Measurements from ENCODE around the gene BBS1.

The BBS1 gene

DNA sequence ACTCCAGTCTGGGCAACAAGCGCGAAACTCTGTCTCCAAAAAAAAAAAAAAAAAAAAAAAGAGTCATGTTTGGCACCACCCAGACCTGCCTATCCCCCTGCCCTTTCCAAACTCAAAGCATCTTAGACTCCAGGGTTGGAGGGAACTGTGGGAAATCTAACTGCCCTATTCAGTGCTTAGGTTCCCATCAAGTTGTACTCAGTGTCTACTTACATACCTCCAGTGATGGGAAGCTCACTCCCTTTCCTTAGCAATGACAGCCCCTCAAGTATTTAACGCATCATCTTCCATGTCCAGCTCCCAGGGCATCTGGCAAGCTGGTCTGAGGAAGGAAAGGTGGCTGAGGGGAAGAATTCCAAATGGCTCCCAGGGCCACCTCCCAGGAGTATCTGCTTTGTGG lies 39.3 kb downstream of the BBS1 start:
- DNase-seq (ENCODE audit: low read depth in 2 of 2): no peak

DNA sequence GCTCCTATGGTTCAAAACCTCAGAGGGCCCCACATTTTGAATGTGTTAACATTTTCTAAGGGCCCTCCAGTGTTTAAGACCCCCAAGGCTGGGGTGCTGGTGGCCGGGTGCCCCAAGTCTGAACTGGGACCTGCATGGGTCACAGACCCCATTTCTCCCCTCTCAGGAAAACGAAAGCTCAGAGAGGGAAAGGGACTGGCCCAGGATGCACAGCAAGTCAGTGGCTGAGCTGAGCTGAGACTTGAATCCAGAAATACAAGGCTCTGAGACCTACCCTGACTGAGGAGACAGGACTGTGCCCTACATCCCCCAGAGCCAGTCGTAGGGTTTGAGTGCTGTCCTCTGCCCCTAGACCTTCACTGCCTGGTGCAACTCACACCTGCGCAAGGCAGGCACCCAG lies 40.5 kb downstream of the BBS1 start:
- no peak for DNase-seq (ENCODE audit: low read depth in 2 of 2)

DNA sequence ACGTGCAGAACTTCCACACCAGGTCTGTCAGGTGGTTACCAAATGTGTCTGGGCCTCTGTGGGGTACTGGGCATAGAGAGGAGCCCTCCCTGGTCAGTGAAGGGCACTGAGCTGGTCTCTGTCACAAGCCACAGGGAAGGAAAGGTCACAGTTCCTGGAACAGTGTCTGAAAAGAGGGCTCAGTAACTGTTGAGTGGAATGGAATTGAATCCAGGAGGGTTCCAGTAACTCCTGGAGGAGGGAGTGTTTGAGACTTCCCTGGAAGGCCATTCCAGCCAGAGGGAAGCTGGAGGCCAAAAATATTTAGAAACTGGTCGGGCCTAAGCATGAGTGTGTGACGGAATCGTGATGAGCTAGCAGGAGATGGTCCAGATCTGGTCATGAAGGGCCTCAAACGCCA lies 44.2 kb downstream of the BBS1 start:
- no peak for DNase-seq (ENCODE audit: low read depth in 2 of 2)

DNA sequence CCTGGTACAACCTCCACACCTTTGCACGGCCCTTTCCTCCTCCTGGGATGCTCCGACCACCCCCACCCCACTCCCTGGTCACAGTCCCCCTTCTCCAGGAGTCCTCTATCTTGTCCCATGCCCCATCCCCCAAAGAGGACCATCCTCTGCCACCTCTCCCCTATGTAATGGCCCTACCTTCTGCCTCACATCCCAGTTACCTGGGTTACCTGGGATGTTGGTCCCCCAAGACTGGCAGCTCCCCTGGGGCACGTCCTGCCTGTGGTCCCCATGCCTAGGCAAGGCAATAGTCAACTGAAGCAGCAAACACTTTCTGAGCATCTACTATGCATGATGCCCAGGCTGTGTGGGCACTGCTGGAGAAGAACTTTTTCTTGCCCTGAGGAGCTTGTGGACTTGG lies 45.0 kb downstream of the BBS1 start:
- no peak for DNase-seq (ENCODE audit: low read depth in 2 of 2)

DNA sequence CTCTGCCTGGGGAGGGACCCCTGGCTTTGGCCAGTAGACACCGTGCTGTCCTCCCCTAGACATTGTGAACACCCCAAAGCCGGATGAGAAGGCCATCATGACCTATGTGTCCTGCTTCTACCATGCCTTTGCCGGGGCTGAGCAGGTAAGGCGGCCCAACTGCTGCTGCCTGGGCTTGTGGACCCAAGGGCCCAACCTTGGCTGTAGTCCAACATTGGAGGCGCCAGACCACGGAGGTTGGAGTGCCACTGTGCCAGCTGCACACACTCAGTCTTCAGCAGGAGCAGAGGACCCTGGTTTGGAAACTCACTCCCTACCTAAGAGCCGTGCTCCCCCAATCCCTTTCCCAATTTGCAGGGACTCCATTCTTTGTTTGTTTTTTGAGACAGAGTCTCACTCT lies 45.7 kb downstream of the BBS1 start:
- no peak for DNase-seq (ENCODE audit: low read depth in 2 of 2)

DNA sequence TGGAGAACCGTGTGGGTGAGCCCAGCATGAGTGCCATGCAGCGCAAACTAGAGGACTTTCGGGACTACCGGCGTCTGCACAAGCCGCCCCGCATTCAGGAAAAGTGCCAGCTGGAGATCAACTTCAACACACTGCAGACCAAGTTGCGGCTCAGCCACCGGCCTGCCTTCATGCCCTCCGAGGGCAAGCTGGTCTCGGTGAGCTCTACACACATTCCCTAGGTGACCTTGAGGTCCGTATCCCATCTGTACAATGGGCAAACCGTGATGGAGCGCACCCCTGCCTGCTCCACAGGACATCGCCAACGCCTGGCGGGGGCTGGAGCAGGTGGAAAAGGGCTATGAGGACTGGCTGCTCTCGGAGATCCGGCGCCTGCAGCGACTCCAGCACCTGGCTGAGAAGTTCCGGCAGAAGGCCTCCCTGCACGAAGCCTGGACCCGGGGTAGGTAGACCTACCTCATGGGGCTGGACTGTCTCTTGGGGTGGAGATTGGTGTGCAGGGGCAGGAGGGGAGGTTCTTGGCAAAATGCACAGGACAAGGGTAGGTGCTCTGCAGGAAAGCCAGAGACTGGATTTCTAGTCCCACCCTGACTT lies 47.4 kb downstream of the BBS1 start:
- no peak for DNase-seq (ENCODE audit: low read depth in 2 of 2)

DNA sequence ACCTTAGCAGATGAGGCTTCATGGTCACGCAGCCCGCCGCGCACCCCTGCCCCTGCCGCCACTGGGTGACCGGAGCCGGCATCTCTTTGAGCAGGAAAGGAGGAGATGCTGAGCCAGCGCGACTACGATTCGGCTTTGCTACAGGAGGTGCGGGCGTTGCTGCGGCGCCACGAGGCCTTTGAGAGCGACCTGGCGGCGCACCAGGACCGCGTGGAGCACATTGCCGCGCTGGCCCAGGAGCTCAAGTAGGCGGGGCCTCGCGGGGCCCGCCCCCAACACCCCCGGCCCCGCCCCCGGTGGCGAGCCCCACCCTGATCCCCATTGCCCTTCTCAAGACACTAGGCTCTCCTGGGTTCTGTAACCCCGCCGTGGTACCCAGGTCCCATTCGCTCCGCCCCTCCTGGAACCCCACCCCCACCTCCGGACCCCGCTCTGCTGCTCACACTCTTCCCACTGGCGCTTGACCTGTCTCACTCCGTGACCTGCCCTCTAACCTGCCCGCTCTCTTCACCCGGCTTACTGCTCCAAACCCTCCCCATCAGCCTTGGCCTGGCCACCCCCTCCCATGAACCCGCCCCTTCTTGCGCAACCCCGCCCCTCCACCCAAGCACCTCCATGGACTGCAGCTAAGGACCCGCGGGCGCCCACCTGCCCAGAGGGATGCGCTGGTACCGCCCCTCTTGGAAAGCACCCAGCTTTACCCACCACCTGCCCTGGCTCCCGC lies 48.9 kb downstream of the BBS1 start:
- peak in 1 of 2 donors; percentile 24 for DNase-seq (ENCODE audit: low read depth in 2 of 2)

DNA sequence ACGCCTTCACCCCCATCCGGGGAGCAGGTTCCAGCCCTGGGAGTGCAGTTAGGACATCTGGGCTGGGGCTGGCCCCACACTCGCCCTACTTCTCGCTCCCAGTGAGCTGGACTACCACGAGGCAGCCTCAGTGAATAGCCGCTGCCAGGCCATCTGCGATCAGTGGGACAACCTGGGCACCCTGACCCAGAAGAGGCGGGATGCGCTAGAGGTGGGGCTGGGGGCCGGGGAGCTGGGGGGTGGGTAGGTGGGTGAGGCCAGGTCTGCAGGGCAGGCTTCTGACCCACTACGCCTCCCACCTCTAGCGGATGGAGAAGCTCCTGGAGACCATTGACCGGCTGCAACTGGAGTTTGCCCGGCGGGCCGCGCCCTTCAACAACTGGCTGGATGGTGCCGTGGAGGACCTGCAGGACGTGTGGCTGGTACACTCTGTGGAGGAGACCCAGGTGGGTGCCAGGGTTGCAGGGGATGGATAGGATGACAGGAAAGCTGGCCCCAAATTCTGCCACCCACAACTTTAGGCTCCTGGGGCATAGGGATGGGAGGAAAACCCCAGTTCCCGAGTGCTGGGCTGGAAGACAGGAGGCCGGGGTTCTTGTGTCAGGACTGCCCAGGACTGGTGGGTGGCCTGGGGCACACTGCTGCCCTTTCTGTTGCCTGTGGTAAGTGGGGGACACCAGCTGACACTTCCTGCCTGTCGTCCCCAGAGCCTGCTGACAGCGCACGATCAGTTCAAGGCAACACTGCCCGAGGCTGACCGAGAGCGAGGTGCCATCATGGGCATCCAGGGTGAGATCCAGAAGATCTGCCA lies 49.6 kb downstream of the BBS1 start:
- no peak for DNase-seq (ENCODE audit: low read depth in 2 of 2)

DNA sequence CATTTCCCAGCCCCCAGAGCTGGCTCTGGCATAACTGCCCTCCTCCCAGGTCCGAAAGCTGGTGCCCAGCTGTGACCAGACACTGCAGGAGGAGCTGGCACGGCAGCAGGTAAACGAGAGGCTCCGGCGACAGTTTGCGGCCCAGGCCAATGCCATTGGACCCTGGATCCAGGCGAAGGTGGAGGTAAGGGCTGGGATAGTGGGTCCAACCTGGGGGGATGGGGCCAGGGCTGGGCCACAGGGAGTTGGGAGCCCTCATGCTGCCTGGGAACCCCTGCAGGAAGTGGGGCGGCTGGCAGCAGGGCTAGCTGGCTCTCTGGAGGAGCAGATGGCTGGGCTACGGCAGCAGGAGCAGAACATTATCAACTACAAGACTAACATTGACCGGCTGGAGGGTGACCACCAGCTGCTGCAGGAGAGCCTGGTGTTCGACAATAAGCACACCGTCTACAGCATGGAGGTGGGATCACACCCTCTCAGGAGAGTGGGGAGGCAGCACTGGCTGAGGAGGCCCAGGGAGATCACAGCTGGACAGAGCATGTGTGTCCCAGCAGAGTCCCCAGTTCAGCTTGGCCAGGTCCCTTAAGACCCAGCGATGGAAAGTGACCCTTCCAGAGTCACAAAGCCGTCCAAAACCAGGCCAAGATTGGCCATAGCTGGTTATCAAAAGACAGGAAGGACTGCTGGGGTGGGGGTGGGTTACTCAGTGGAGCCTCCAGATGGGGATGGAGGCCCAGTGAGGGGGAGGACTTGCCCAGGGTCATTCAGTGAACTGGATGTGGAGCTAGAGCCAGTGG lies 50.9 kb downstream of the BBS1 start:
- no peak for DNase-seq (ENCODE audit: low read depth in 2 of 2)

DNA sequence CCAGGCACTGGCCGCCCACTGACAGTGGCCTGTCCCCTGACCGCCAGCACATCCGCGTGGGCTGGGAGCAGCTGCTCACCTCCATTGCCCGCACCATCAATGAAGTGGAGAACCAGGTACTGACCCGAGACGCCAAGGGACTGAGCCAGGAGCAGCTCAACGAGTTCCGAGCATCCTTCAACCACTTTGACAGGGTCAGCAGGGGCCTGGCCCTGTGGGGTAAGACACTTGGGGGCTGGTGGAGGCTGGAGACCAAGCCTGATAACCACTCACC lies 51.5 kb downstream of the BBS1 start:
- no peak for DNase-seq (ENCODE audit: low read depth in 2 of 2)

DNA sequence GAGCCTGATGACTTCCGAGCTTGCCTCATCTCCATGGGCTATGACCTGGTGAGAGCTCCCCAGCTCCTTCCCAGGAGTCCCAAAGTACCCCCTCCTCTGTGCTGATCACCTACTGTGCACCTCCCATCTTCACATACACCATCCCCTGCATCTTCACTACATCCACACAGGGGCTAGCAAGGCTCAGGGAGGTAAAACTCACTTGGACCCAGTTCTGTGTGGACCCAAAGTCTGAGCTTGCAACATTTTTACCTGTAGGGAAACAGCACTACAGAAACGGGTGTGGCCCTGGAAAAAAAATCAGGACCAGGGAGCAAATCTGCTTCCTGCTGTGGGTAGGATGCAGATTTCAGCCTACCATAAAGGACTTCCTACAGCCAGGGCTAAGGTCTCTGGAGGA lies 51.8 kb downstream of the BBS1 start:
- DNase-seq (ENCODE audit: low read depth in 2 of 2): no peak

DNA sequence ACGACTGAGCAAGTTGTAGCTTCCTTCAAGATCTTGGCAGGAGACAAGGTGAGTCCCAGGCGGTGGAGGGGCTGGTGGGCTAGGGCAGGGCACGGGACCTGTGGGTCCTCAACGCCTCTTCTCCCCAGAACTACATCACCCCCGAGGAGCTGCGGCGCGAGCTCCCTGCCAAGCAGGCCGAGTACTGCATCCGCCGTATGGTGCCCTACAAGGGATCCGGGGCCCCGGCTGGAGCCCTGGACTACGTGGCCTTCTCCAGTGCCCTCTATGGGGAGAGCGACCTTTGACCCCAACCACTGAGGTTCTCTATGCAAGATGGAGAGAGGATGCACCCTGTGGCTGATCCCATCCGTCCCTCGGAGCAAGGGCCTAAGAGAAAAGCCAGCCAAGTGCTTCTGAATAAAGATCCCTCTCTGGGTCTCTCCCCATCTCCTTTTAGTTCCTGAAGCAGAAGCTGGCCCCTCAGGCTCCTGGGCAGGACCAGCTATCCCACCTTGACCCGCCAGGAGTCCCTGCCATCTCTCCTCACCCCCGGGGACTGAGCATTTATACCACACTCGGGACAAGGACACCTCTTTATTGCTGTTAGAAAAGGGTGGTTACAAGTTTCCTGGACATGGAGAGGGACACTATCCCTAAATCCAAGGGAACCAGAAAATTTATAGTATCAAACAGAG lies 52.6 kb downstream of the BBS1 start:
- DNase-seq (ENCODE audit: low read depth in 2 of 2): no peak

DNA sequence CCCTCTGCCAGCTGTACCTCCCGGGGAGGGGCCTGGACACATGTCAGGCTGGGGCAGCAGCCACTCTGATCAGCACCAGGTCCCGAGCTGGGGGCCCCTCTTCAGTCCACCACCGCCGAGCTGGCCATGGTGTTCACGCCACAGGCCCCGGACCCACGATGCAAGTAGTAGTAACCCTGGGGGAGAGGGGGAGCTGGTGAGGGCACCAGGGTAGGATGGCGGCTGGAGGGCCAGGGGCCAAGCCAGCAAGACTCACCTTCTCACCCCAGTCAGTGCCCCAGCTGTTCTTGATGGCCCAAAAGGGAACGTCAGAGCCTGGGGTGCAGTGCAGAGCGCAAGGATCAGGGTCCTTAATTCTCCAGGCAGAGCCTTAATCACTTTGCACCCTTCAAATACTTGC lies 53.4 kb downstream of the BBS1 start:
- no peak for DNase-seq (ENCODE audit: low read depth in 2 of 2)

DNA sequence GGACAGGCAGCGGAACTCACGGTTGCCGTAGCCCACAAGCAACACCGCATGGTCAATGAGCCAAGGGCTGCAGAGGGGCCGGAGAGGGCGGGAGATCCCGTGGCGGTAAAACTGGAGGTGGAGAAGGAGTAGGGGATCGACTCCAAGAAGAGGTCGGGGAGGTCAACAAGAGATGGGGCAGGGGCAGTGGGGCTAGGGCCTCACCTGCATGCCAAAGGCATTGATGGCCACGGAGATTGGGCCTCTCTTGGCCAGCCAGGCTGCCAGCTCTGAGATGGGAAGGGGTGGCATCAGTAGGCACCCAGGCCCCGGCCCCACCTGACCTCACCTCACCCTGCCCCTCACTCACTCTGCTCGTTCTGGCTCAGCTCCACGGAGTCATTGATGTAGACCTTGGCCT lies 54.1 kb downstream of the BBS1 start:
- no peak for DNase-seq (ENCODE audit: low read depth in 2 of 2)

DNA sequence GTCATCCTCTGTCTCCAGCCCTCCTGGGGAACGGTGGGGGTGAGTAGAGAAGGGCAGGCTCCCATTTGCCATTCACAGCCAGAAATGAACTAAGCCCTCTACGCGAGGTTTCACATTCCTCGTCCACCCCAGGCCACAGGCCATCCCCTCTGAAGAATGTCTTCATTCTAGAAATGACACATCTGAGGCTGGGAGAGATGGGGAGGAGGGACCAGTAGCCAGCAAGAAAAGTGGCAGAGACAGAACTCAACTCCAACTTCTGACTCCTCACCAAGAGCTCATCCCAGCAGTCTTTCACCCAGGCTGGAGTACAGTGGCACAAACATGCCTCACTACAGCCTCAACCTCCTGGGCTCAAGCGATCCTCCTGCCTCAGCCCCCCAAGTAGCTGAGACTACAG lies 54.5 kb downstream of the BBS1 start:
- no peak for DNase-seq (ENCODE audit: low read depth in 2 of 2)

DNA sequence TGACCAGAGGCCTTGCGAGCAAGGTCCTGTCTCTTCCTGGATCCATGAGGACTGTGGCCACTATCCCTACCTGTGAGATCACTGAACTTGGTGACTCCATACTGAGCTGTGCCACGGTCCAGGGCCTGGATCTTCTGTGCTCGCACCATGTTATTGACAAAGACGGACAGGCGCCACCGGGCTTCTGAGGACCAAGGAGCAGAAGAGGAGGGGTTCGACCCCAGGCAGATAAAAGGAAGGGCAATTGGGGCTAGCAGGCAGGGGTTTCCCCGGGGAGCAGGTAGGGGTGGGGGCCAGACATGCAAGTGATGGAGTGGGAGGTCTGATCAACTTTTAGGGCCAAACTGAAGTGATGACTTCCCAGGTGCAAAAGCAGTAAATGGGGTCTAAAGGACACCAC lies 55.8 kb downstream of the BBS1 start:
- no peak for DNase-seq (ENCODE audit: low read depth in 2 of 2)

DNA sequence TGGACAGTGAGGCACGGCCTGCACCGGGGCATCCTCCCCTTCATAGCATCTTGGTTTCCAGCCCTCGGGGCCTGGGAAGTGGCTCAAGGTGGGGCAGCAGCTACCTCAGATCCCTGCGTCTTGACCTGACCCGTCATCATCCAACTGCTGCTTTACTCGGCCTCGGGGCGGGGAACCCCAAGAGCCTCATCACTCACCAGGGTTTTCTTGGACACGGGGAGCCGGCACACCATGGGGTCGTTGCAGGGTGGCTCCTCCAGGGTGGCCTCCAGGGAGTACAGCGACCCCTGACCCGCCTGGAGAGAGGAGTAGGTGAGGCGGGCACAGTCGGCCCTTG lies 57.3 kb downstream of the BBS1 start:
- DNase-seq (ENCODE audit: low read depth in 2 of 2): no peak

DNA sequence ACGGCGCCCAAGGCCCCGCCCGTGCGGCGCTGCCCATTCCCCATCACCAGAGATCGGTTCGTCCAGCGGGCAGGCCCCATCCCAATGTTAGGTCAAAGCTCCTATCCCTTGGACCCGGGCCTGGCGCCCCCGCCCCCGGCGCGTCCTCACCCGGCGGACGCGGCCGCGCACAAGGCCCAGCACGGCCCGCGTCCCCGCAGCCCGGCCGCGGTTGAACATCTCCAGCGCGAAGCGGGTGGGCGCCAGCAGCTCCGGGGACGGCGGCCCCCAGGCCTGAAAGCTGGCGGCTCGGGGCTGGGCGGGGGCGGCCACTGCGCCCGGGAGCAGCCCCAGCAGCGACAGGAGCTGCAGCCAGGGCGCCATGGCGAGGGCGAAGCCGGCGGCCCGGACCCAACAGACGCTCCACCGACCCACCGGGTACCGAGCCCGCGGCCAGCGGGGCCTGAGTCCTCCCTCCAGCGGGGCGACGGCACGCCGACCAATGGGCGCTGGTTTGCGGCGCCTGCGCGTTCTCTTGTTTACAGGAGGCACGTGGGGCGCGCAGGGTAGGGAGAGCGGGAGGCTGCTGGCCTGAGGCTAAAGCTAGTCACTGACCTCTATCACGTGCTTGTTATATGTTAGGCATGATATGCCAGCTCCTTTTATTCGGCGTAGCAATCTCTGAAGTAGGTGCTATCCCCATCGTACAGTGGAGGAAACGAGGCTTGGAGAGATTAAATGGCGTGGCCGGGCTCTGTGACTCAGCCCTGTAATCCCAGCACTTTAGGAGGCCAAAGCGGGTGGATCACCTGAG lies 57.9 kb downstream of the BBS1 start, which contains the start of gene CTSF:
Gene CTSF, minus strand, starts transcription at position 483 of the 793 bp plus-strand sequence. Its CDS starts 120 bp downstream, at position 363.
- DNase-seq (ENCODE audit: low read depth in 2 of 2): peak; percentile 65 to 66

DNA sequence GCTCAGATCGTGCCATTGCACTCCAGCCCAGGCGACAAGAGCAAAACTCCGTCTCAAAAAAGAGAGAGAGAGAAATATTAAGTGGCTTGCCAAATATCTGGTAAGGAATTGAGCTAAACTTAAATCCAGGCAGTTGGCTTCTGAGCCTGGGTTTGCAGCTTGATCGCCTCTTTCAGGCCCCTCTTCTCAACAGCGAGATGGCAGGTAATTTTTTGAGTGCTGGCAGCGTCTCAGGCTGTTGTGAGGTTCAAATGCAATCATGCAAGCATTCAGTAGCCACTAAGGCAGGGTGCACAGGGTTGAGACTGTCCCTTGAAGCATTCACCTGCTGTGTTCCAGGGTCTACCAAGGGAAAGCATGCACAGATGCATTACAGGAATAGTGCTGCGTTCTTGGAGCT lies 58.6 kb downstream of the BBS1 start:
- DNase-seq (ENCODE audit: low read depth in 2 of 2): no peak

DNA sequence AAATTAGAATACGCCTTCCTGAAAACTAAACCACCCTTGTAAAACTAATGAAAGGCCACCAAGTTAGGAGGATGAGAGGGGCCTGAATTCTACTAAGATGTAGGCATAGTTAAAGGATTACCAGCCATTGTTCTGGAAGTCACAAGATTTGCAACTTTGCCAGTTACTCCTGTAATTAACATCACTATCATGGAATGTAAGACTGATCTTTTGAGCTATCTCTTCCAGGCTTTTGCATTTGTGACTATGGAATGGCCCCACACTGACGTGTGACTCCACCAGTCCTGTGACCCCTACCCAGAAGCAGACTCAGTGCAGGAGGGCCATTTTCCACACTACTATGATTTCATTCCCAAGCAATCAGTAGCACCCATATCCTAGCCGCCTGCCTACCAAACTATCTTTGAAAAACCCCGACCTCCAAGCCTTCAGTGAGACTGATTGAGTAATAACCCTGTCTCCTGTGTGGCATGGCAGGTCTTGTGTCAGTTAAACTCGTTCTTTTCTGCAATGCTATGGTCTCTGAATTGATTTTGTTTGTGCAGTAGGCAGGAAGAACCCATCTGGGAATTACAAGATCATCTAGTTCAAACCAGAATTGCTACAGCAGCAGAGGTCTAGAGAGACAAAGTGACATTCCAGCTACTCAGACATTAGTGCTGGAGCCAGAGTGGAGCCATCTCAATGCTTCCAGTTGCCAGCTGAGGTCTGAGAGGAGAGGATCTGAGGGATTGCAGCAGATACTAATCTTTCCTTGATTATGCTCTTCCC lies 59.8 kb downstream of the BBS1 start:
- DNase-seq (ENCODE audit: low read depth in 2 of 2): no peak

DNA sequence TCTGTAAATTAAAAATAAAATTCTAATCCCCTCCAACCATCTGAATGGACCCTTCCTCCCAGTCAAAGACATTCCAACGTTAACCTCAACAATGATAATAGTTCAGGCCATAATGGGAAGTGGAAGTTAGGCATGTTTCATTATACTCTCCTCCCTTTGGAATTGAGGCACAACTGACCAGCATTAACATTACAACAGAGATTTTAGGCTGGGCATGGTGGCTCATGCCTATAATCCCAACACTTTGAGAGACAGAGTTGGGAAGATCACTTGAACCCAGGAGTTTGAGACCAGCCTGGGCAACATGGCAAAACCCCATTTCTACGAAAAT lies 60.4 kb downstream of the BBS1 start:
- no peak for DNase-seq (ENCODE audit: low read depth in 2 of 2)

All from stimulated activated CD4-positive, alpha-beta T cell treated with anti-CD3 and anti-CD28 coated beads, Interleukin-4, amount 100 ng/mL, for 48 hours (primary cell).